GM19328 (cell line): ENCODE data around the gene TENT4B.

Experiments used
- ATAC-seq: cut with Tn5 transposase; IDR thresholded peaks from one replicate; pipeline ENCODE4 v1.9.1; 2021; ENCODE audit warnings: mild to moderate bottlenecking, moderate library complexity; ENCODE audit not compliant: unreplicated experiment

The TENT4B gene

GRCh38 chr16:50268352-50268751 lies 115.2 kb downstream of the TENT4B start:
- ATAC-seq = no peak

- ATAC-seq = no peak
Observed at GRCh38 chr16:50269061-50269705, 116.1 kb downstream of the TENT4B start.

- ATAC-seq = no peak
Observed at GRCh38 chr16:50269769-50270509, 116.8 kb downstream of the TENT4B start.

- no peak for ATAC-seq
Observed at GRCh38 chr16:50270510-50271147, 117.5 kb downstream of the TENT4B start.

GRCh38 chr16:50271148-50272041 lies 118.3 kb downstream of the TENT4B start:
- no peak for ATAC-seq

- no peak for ATAC-seq
Observed at GRCh38 chr16:50272111-50272571, 119.0 kb downstream of the TENT4B start.

- no peak for ATAC-seq
Observed at GRCh38 chr16:50272687-50273381, 119.7 kb downstream of the TENT4B start.

GRCh38 chr16:50273382-50273690 lies 120.2 kb downstream of the TENT4B start:
- no peak for ATAC-seq

- peak; percentile 68 for ATAC-seq
Observed at GRCh38 chr16:50273888-50274325, 120.8 kb downstream of the TENT4B start.

GRCh38 chr16:50274326-50275097 lies 121.4 kb downstream of the TENT4B start:
- peak; percentile 26 for ATAC-seq

GRCh38 chr16:50275098-50275415 lies 122.0 kb downstream of the TENT4B start:
- ATAC-seq = no peak

GRCh38 chr16:50275428-50276325 lies 122.6 kb downstream of the TENT4B start:
- no peak for ATAC-seq

GRCh38 chr16:50276326-50276640 lies 123.2 kb downstream of the TENT4B start:
- ATAC-seq = no peak

GRCh38 chr16:50276801-50277555 lies 123.9 kb downstream of the TENT4B start:
- ATAC-seq = no peak

GRCh38 chr16:50278251-50278650 lies 125.1 kb downstream of the TENT4B start:
- ATAC-seq = no peak

- ATAC-seq = no peak
Observed at GRCh38 chr16:50279504-50279865, 126.4 kb downstream of the TENT4B start.

GRCh38 chr16:50280932-50281331 lies 127.8 kb downstream of the TENT4B start:
- ATAC-seq = no peak
